ENCODE data around the gene GRIA2.

GRIA2 gene

DNA sequence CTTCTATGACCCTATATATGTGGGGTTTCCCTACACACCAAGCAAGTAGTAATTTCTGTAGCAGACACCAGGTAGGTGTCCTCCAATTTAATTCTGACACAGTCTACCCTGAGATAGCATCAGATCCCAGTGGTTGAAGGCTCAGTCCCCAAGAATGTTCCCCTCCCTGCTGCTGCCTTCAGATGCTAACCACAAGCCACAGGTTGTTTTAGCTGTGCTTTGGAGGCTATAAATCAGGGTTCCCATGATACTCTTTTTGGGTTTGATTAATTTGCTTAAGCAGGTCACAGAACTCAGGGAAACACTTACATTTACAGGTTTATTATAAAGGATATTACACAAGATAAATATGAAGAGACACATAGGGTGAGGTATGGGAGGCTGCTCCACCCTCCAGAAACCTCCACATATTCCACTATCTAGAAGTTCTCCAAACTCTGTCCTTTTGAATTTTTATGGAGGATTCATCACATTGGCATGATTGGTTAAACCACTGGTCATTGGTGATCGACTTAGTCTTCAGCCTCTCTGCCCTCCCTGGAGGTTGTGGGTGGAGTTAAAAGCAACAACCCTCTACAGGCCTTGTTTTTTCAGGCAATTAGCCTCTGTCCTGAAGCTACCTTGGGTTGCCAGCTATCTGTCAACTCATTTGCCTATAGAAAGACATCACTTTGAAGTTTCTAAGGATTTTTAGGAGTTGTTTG, 50.8 kb downstream of the GRIA2 start:
- Histone ChIP-seq H2AFZ (ENCODE audit: low read length) (no peak overlapping the region), H3K27ac (ENCODE audit: low read length) (no peak overlapping the region), H3K9me2 (replicated peaks; ENCODE audit: insufficient read depth, low read length) (no peaks in the 10 kb centered on the region), H3K9me3 (replicated peaks; ENCODE audit: insufficient read depth, low read length) (no peaks in the 10 kb centered on the region), H3K4me2 (ENCODE audit: low read depth, low read length) (no peak overlapping the region), H3K4me3 (ENCODE audit: low read length) (no peak overlapping the region), H4K20me1 (ENCODE audit: insufficient read depth, low read length) (no peaks in the 10 kb centered on the region), H3K79me2 (ENCODE audit: low read length) (no peaks in the 10 kb centered on the region), H3K36me3 (replicated peaks; ENCODE audit: insufficient read depth, low read length) (no peaks in the 10 kb centered on the region), H3K27me3 (replicated peaks; ENCODE audit: insufficient read depth, low read length) (no peaks in the 10 kb centered on the region), H3F3A (ENCODE audit: insufficient read depth, low read length) (no peaks in the 10 kb centered on the region), H3K9ac (ENCODE audit: low read length) (no peak overlapping the region), H3K4me1 (ENCODE audit: low read length) (no peaks in the 10 kb centered on the region)
- DNase-seq: no peak
- TF ChIP-seq, protein P1, sequence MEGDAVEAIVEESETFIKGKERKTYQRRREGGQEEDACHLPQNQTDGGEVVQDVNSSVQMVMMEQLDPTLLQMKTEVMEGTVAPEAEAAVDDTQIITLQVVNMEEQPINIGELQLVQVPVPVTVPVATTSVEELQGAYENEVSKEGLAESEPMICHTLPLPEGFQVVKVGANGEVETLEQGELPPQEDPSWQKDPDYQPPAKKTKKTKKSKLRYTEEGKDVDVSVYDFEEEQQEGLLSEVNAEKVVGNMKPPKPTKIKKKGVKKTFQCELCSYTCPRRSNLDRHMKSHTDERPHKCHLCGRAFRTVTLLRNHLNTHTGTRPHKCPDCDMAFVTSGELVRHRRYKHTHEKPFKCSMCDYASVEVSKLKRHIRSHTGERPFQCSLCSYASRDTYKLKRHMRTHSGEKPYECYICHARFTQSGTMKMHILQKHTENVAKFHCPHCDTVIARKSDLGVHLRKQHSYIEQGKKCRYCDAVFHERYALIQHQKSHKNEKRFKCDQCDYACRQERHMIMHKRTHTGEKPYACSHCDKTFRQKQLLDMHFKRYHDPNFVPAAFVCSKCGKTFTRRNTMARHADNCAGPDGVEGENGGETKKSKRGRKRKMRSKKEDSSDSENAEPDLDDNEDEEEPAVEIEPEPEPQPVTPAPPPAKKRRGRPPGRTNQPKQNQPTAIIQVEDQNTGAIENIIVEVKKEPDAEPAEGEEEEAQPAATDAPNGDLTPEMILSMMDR (IDR thresholded peaks at IDR 0.05; ENCODE audit: low read length): no peak
- TF ChIP-seq EZH2phosphoT487 (IDR thresholded peaks at IDR 0.05; ENCODE audit: low read length) (no peak), EZH2 (optimal IDR thresholded peaks at IDR 0.05; ENCODE audit: low read depth, low read length) (no peak)

DNA sequence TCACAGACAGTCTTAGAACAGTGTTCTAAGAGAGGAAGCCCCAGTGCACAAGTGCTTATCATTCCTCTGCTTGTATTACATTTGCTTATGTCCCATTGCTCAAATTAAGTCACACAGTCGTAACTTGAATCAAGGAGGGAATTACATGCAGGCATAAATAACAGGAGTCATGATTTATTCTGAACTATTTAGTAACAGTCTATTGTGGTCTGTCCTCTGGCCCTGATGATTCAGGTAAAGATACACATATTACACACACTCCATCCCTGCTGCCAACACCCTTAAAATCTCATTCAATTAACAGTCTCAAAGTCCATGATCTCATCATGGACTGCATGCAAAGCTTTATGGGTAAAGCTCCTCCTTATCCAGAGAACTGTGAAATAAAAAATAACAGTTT, 60.1 kb downstream of the GRIA2 start:
- no peak overlapping the region for H2AFZ ChIP-seq (ENCODE audit: low read length)
- H3K27me3 ChIP-seq (replicated peaks; ENCODE audit: insufficient read depth, low read length): no peaks in the 10 kb centered on the region
- no peak for DNase-seq
- no peaks in the 10 kb centered on the region for H3K79me2 ChIP-seq (ENCODE audit: low read length)
- 0 out of 2 replicates have a peak, but pooled peaks cover 4% of the 10 kb centered on the region for H3K9me2 ChIP-seq (replicated peaks; ENCODE audit: insufficient read depth, low read length)
- no peaks in the 10 kb centered on the region for H3K9me3 ChIP-seq (replicated peaks; ENCODE audit: insufficient read depth, low read length)
- no peak overlapping the region for H3K4me3 ChIP-seq (ENCODE audit: low read length)
- H3F3A ChIP-seq (ENCODE audit: insufficient read depth, low read length): no peaks in the 10 kb centered on the region
- no peak overlapping the region for H3K4me2 ChIP-seq (ENCODE audit: low read depth, low read length)
- H3K27ac ChIP-seq (ENCODE audit: low read length): no peak overlapping the region
- no peaks in the 10 kb centered on the region for H3K4me1 ChIP-seq (ENCODE audit: low read length)
- H4K20me1 ChIP-seq (ENCODE audit: insufficient read depth, low read length): no peaks in the 10 kb centered on the region
- no peaks in the 10 kb centered on the region for H3K36me3 ChIP-seq (replicated peaks; ENCODE audit: insufficient read depth, low read length)
- TF ChIP-seq, protein P1 (IDR thresholded peaks at IDR 0.05; ENCODE audit: low read length): no peak
- TF ChIP-seq EZH2 (optimal IDR thresholded peaks at IDR 0.05; ENCODE audit: low read depth, low read length) (no peak), EZH2phosphoT487 (IDR thresholded peaks at IDR 0.05; ENCODE audit: low read length) (no peak)
- no peak overlapping the region for H3K9ac ChIP-seq (ENCODE audit: low read length)

DNA sequence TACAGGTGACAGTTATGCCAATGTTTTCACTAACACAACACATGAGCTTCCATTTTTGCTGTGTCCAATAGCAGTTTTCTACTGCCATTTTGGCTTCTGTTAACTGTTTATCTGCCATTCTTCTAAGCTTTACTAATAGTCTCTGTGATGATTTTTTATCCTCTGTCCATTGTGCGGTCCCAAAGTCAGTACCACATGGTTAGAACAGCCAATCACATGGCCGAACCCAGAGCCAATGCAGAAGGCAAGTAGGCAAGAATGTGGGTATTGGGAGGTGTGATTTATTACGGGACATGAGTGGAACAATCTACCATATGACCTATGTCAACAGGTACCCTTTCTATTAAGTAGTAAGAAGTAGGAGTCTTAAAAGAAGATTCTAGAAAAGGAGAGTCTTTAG, 61.5 kb downstream of the GRIA2 start:
- Histone ChIP-seq H3K27ac (ENCODE audit: low read length) (no peak overlapping the region), H3K9me2 (replicated peaks; ENCODE audit: insufficient read depth, low read length) (0 out of 2 replicates have a peak, but pooled peaks cover 3% of the 10 kb centered on the region), H3F3A (ENCODE audit: insufficient read depth, low read length) (no peaks in the 10 kb centered on the region), H3K79me2 (ENCODE audit: low read length) (no peaks in the 10 kb centered on the region), H3K36me3 (replicated peaks; ENCODE audit: insufficient read depth, low read length) (no peaks in the 10 kb centered on the region), H3K27me3 (replicated peaks; ENCODE audit: insufficient read depth, low read length) (peaks cover 7% of the 10 kb centered on the region; the same call in 1 of the 2 replicates), H2AFZ (ENCODE audit: low read length) (no peak overlapping the region), H3K4me1 (ENCODE audit: low read length) (no peaks in the 10 kb centered on the region), H3K4me2 (ENCODE audit: low read depth, low read length) (no peak overlapping the region), H3K9ac (ENCODE audit: low read length) (no peak overlapping the region), H3K9me3 (replicated peaks; ENCODE audit: insufficient read depth, low read length) (no peaks in the 10 kb centered on the region), H3K4me3 (ENCODE audit: low read length) (no peak overlapping the region), H4K20me1 (ENCODE audit: insufficient read depth, low read length) (no peaks in the 10 kb centered on the region)
- DNase-seq: no peak
- TF ChIP-seq EZH2 (optimal IDR thresholded peaks at IDR 0.05; ENCODE audit: low read depth, low read length): no peak
- TF ChIP-seq EZH2phosphoT487 (IDR thresholded peaks at IDR 0.05; ENCODE audit: low read length): no peak
- TF ChIP-seq, protein P1 (IDR thresholded peaks at IDR 0.05; ENCODE audit: low read length): no peak

Measured in MM.1S (cell line).